Gastroesophageal sphincter (tissue), 4 donors: Measurements from ENCODE around the gene LY9. TPM values are rescaled to one million over a fixed set of nuclear protein-coding genes. Genes with fewer than 3 reads are reported as not detected.

Source experiments
- ATAC-seq: fragments of 150-250 bp; one replicate; pipeline ENCODE4 v1.9.1; 2016; ENCODE audit warnings: mild to moderate bottlenecking, moderate library complexity
- H3K27ac ChIP-seq, 4 donors: fragments of 200-600 bp; sonication (generic) in 3 of 4; 1 replicate in 3 of 4; 2 replicates in 1 of 4; pipeline ENCODE4 v1.5.1; 2016 to 2019
- H3K27me3 ChIP-seq: fragments of 200-600 bp; sonication (generic); one replicate; pipeline ENCODE4 v1.5.1; 2019
- H3K36me3 ChIP-seq, 2 donors: fragments of 200-600 bp; sonication (generic); one replicate each; pipeline ENCODE4 v1.5.1; 2019; ENCODE audit warnings: control low read depth in 1 of 2
- H3K4me1 ChIP-seq, 3 donors: fragments of 200-600 bp; sonication (generic); 1 replicate in 2 of 3; 2 replicates in 1 of 3; pipeline ENCODE4 v1.5.1; 2016 to 2019; ENCODE audit warnings: control low read depth in 2 of 3
- H3K4me3 ChIP-seq, 2 donors: fragments of 200-600 bp; sonication (generic); one replicate each; pipeline ENCODE4 v1.5.1; 2019; ENCODE audit warnings: mild to moderate bottlenecking in 1 of 2, moderate library complexity in 1 of 2
- H3K9me3 ChIP-seq, 3 donors: fragments of 200-600 bp; sonication (generic); one replicate each; pipeline ENCODE4 v1.5.1; 2017 to 2019; ENCODE audit warnings: control low read depth in 2 of 3
- CTCF ChIP-seq, 4 experiments: fragments of 200-600 bp in 2 of 4; fragments of 450-650 bp in 2 of 4; sonication (generic) in 1 of 4; IDR thresholded peaks; one replicate each; pipeline ENCODE4 v1.5.1; 2017 to 2019; ENCODE audit warnings: antibody characterized with exemption in 4 of 4, mild to moderate bottlenecking in 2 of 4, moderate library complexity in 2 of 4
- EP300 ChIP-seq: sonication (generic); formaldehyde crosslinking; IDR thresholded peaks from one replicate; pipeline ENCODE4 v1.6.1; 2017; ENCODE audit warnings: antibody characterized with exemption, mild to moderate bottlenecking
- POLR2A ChIP-seq, 2 donors: fragments of 450-650 bp; IDR thresholded peaks; one replicate each; pipeline ENCODE4 v1.6.1; 2017; ENCODE audit warnings: antibody characterized with exemption in 2 of 2, mild to moderate bottlenecking in 2 of 2, moderate library complexity in 1 of 2
- POLR2AphosphoS5 ChIP-seq: sonication (generic); formaldehyde crosslinking; IDR thresholded peaks from one replicate; pipeline ENCODE4 v1.6.1; 2017; ENCODE audit warnings: antibody characterized with exemption
- whole genome bisulfite sequencing, 2 donors: methylation state at CpG; one replicate each; pipeline ENCODE4 v1.1.5; 2018; ENCODE audit warnings: low coverage in 1 of 2; 5-methylcytosine and 5-hydroxymethylcytosine counted together
- total RNA-seq, 4 donors: library from RNA; depleted of rRNA; stranded (reverse); fragments of >200 nt; gene quantifications; one replicate each; pipeline ENCODE4 v1.1.0, GENCODE V29; 2016

LY9 gene
- total RNA-seq: 1 to 10 TPM in 1 of 4 donors, under 1 TPM in 2, not detected in 1; 0.27 to 2.4 (median 0.62) TPM

DNA sequence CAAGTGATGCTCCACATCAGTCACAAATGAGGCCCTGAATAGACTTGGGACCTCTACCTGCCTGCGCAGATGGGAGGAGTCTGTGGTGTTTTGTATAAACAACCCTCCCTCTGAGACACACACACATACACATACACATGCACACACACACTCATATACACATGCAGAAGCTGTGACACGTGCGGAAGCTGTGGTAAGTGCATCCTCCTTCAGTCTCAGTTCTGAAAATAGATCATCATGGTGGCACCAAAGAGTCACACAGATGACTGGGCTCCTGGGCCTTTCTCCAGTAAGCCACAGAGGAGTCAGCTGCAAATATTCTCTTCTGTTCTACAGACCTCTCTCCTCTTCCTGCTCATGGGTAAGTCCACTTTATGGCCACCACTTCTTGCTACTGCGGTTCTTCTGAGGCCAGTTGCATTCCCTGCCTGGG, at the start of gene LY9:
Gene LY9, plus strand, starts transcription at position 224 of the 433 bp plus-strand sequence. Its CDS starts 14 bp downstream, at position 238.
- no peak for TF ChIP-seq CTCF (IDR thresholded peaks at IDR 0.05)
- H3K27me3 ChIP-seq: no peaks in the 10 kb centered on the region
- 83% methylated on average over 3 of the region's 4 CpGs; no CpG with 5 or more reads in 1 of the 2 donors for WGBS, 2 donors
- H3K4me1 ChIP-seq: no peaks in the 10 kb centered on the region
- ATAC-seq: no peak
- H3K27ac ChIP-seq: no peak within 1 kb of the TSS
- no peaks in the 10 kb centered on the region for H3K9me3 ChIP-seq
- H3K4me3 ChIP-seq: no peak within 1 kb of the TSS
- no peaks in the 10 kb centered on the region for H3K36me3 ChIP-seq

DNA sequence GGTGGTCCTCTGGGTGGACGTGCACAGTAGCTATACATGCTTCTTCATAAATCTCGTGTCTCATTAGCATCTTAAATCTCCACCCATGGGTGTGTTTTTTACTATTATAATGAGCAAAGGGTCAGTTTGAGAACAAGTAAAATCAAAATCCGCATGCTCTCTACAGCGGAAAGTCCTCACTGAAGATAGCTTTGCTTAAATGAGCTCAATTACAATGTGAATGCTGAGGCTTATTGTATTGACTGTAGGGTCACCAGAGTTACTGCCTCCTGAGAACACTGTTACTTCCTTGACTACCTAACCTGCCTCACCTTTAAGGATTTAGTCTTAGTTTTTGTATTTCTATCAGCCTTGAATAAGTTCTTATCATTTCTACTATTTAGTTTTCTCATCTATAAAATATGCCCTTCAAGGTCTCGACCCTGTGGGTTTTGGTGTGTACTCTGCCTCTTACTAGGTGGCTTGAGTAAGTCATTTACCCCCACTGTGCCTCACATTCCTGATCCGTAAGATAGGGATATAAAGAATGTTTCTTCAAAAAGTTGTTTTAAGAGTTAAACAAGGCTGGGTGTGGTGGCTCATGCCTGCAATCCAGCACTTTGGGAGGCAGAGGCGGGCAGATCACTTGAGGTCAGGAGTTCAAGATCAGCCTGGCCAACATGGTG, 49.0 kb upstream of the LY9 start:
- H3K4me1 ChIP-seq: no peaks in the 10 kb centered on the region
- no peaks in the 10 kb centered on the region for H3K36me3 ChIP-seq
- no peak overlapping the region for H3K27ac ChIP-seq
- no peak overlapping the region for H3K4me3 ChIP-seq
- no peak for TF ChIP-seq POLR2A (IDR thresholded peaks at IDR 0.05)
- TF ChIP-seq CTCF (IDR thresholded peaks at IDR 0.05): no peak
- TF ChIP-seq EP300: no peak
- no peak for TF ChIP-seq POLR2AphosphoS5
- peaks cover 7% of the 10 kb centered on the region for H3K27me3 ChIP-seq
- H3K9me3 ChIP-seq: no peaks in the 10 kb centered on the region
- 67 to 74% methylated on average over 4 to 6 of the region's 7 CpGs for whole genome bisulfite sequencing, 2 donors
- ATAC-seq: no peak

- H3K36me3 ChIP-seq: no peaks in the 10 kb centered on the region
- H3K4me3 ChIP-seq: no peak overlapping the region
- TF ChIP-seq EP300: no peak
- TF ChIP-seq POLR2A (IDR thresholded peaks at IDR 0.05): no peak
- TF ChIP-seq POLR2AphosphoS5: no peak
- no peak for TF ChIP-seq CTCF (IDR thresholded peaks at IDR 0.05)
- H3K4me1 ChIP-seq: no peaks in the 10 kb centered on the region
- H3K27ac ChIP-seq: no peak overlapping the region
- H3K27me3 ChIP-seq: peaks cover 7% of the 10 kb centered on the region
- no peak for ATAC-seq
- H3K9me3 ChIP-seq: no peaks in the 10 kb centered on the region
These were observed 48.3 kb upstream of the LY9 start for GRCh38 chr1:160747717-160748116.

DNA sequence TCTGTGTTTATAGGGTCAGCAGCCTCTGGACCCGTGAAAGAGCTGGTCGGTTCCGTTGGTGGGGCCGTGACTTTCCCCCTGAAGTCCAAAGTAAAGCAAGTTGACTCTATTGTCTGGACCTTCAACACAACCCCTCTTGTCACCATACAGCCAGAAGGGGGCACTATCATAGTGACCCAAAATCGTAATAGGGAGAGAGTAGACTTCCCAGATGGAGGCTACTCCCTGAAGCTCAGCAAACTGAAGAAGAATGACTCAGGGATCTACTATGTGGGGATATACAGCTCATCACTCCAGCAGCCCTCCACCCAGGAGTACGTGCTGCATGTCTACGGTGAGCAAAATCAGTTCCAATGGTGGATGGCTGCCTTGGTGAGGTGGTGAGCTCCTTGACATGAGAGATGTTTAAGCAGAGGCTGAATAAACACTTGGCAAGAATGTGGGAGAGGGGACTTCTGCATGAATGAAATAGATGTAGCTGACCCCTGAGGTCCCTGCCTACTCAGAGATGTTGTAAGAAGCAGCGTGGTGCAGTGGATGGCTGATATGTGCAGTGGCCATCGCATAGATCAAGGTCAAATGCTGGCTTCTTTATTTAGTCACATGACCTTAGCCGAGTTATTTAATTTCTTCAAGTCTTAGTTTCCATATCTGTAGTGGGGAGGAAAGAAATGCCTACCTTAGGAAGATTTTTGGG, 47.6 kb upstream of the LY9 start:
- WGBS, 2 donors: 78 to 85% methylated on average over 3 to 7 of the region's 10 CpGs
- TF ChIP-seq CTCF (IDR thresholded peaks at IDR 0.05) (no peak), EP300 (no peak), POLR2AphosphoS5 (no peak), POLR2A (IDR thresholded peaks at IDR 0.05) (no peak)
- no peak overlapping the region for H3K27ac ChIP-seq
- no peak for ATAC-seq
- H3K27me3 ChIP-seq: peaks cover 7% of the 10 kb centered on the region
- no peaks in the 10 kb centered on the region for H3K4me1 ChIP-seq
- no peaks in the 10 kb centered on the region for H3K36me3 ChIP-seq
- H3K4me3 ChIP-seq: no peak overlapping the region
- H3K9me3 ChIP-seq: no peaks in the 10 kb centered on the region

DNA sequence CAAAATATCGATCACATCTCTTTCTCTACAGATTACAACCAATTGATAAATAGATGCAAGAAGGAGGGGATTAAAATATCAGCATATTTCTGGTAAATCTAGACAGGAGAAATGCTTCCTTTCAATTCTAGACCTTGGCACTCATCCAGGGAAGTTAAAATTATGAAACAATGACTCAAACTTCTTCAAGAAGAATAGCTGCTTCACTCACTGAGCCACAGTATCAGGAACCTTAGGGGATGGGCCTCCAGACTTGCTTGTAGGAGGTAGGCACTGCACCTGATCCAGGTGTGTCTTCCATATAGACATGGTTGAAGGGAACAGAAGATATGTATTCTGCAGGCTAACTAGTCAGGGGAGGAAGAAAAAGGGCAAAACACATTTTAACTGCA, 47.1 kb upstream of the LY9 start:
- WGBS, 2 donors: 79 to 100% methylated on average over 1 of the region's 1 CpG
- Histone ChIP-seq H3K4me3 (no peak overlapping the region), H3K27me3 (peaks cover 7% of the 10 kb centered on the region), H3K4me1 (no peaks in the 10 kb centered on the region), H3K9me3 (no peaks in the 10 kb centered on the region), H3K27ac (no peak overlapping the region), H3K36me3 (no peaks in the 10 kb centered on the region)
- TF ChIP-seq CTCF (IDR thresholded peaks at IDR 0.05) (no peak), POLR2A (IDR thresholded peaks at IDR 0.05) (no peak), POLR2AphosphoS5 (no peak), EP300 (no peak)
- ATAC-seq: no peak
